COLO829 (cell line): ENCODE data around the gene NUTM1.
"Not testable (repeated sequence)": the region's sequence is repeated elsewhere in the genome, so short reads cannot be mapped to it uniquely, and the experiment has no call there.

Source experiments
- DNase-seq: peaks from one replicate; pipeline ENCODE4 v3.0.0; 2012; ENCODE audit warnings: low spot score

The NUTM1 gene

DNA sequence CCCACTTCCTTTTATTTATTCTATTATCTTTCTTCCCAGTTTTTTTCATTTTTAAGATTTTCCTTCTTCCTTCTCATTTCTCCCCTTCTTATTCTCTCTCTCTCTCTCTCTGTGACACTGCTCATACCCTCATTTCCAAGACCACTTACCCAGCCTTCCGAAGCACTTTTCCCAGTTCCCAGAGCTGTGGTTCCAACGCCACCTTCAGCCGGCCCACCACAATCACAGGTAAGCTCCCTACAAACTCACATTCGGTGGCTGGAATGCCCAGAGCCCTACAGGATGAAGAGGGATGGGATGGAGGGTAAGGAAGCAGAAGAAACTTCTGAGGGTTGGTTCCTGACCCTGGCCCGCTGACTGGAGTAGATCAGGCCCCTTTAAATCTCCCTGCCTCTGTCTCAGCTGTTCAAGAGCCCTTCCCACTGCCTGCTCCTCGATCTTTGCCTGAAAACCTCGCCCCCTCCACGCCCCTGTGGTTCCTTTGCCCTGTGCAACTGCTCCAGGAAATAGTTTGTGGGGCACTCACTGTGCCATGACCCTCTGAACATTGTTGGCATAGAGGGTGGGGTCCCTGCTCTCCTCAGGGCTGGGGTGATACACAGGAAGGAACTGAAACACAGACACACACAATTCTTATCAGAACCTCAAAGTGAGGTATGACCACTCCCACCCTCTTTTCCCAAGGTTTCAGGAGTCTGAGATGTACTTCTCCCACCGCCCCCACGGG, 19.1 kb downstream of the NUTM1 start:
- no peak for DNase-seq

DNA sequence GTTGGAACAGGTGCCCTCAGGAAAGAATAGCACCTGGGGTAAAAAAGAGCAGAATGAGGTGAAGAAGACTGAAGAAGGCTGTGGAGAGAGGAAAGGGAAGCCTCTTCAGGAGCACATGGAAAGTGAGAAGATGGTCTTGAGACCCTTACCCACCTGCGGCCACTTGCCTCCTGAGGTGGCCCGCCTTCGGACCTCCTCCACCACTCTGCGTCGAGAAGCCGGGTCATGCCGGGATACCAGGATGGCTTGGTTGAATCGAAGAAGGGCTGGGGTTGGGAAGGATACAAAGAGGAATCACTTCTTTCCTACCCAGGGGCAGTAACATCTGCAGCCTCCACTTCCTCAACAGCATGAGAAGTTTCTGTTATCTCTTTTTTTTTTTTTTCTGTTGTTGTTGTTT, 20.9 kb downstream of the NUTM1 start:
- DNase-seq = no peak

GRCh38 chr15:34365091-34365825, 22.1 kb downstream of the NUTM1 start:
- no peak for DNase-seq

- no peak for DNase-seq
Observed at GRCh38 chr15:34365836-34366235, 22.7 kb downstream of the NUTM1 start.

GRCh38 chr15:34366271-34367065, 23.4 kb downstream of the NUTM1 start:
- peak; percentile 9 for DNase-seq

DNA sequence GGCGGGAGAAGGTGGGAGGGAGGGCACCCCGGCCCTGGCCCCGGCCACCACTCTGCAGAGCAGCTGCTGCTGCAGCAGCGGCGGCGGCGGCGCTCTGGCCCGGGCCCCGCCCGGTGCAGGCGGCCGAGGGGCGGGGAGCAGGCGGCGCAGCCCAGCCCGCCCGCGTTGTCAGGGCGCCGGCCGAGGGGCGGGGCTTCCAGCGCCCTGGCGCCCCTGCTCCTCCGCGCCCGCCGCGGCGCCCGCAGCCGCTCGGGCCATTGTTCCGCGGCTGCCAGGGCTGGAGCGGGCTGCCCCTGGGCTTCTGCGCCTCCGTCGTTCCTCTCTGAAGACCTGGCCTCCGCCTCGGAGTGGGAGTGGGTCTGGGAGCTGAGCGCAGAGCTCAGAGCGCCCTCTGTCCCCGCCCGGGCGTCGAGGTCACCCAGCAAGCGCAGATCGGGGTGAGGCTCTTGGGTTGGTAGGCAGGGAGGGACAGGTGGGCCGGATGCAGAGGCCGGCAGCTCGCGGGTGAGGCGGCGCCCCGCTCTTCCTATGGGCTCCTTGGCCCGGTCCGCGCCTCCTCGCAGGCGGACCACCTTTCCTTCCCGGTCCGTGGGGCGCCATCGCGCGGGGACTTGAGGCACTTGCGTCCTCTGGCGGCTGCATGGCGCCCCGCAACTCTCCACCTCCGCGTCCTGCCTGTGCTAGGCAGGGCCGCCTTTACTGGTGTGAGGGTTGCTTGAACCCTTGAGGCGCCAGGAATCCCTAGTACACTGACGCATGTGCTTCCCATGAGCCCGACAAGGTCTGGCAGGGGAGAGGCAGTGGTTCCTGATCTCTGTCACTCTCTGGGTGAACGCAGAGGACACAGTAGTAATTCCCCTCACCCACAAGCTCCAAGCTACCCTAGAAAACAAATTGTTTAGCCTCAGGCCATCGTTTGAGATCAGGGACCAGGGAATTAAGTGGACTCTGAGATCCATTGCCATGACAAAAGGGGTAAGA, 24.3 kb downstream of the NUTM1 start, which contains the start of gene LPCAT4:
Gene LPCAT4 (minus strand): TSS at position 96 of the 981 bp plus-strand sequence. CDS start 96 bp downstream, outside the sequence.
- peak; percentile 67 for DNase-seq

GRCh38 chr15:34370129-34370528, 27.0 kb downstream of the NUTM1 start:
- no peak for DNase-seq

DNA sequence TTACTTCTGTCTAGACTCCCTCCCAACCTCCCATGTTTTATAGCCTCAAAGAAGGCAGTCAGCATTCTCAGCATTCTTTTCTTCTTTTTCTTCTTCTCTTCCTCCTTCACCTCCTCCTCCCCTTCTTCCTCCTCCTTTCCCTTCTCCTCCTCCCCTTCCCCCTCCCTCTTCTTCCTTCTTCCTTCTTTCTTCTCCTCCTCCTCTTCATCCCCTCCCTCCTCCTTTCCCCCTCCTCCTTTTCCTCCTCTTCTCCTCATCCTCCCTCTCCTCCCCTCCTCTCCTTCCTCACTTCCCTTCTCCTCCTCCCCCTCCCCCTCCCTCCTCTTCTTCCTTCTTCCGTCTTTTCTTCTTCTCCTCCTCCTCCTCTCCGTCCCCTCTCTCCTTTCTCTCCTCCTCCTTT, 27.5 kb downstream of the NUTM1 start:
- no peak for DNase-seq

DNA sequence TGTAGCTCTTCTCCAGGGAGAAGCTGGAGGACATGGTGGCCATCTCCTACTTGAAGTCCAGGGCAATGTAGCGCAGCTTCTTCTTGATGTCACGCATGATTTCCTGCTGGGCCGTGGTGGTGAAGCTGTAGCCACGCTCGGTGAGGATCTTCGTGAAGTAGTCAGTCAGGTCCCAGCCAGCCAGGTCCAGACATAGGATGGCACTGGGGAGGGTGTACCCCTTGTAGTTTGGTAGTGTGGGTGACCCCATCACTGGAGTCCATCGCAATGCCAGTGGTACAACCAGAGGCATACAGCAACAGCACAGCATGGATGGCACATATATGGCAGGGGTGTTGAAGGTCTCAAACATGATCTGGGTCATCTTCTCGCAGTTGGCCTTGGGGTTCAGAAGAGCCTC, 30.8 kb downstream of the NUTM1 start:
- DNase-seq = no peak

DNA sequence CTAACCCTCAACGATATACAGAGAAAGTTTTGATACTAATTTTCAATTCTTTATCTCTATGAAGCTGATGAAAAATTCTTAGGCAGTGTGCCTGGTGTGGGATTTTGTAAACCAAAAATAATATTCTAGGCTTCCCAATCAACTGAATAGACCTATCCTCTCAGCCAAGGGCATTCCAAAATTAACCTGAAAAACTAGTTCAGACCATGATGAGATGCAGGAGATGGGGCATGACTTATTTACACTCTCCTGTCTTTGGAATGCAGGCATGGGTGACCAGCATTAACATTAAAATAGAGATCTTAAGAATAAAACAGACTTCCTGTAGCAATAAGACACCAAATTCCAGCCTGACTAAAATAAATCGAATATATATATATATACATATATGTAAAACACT, 31.7 kb downstream of the NUTM1 start:
- no peak for DNase-seq

DNA sequence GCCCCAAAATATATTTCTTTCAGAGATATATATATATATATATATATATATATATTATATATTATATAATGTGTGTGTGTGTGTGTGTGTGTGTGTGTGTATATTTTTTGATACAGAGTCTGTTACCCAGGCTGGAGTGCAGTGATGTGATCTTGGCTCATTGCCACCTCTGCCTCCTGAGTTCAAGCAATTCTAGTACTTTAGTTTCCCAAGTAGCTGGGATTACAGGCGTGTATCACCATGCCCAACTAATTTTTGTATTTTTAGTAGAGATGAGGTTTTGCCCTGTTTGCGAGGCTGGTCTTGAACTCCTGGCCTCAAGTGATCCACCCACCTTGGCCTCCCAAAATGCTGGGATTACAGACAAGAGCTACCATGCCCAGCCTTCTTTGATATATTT, 32.4 kb downstream of the NUTM1 start:
- not testable (repeated sequence) for DNase-seq

DNA sequence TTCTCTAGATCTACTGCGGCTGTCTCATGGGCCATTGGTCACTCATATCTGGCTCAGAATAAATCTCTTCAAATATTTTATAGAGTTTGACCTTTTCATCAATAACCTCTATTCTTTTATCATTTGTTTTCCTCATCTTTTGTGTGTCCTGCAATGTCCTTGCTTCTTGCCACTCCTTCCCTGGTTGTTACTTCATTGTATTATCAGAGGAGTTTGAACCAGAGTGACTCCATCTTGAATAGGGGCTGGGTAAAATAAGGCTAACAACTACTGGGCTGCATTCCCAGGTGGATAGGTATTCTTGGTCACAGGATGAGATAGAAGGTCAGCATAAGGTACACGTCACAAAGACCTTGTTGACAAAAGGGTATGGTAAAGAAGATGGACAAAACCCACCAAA, 33.7 kb downstream of the NUTM1 start:
- DNase-seq = no peak

DNA sequence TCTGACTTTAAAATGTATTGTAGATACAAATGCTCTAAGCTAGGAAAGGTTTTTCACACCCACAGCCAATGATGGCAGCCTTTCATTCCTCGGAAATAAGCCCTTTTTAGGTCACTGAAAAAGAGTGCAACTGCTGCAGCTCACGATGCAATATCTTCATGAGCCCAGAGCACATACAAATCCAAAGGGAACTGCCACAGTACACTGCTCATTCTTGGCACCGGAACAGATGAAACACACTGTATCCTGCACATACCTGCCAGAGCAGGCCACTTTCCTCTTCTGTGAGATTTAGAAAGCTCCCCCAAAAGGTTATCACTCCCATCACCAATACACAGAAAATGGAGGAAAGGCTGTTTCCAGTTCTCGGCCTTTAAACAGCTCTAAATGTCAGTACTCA, 37.4 kb downstream of the NUTM1 start:
- not testable (repeated sequence) for DNase-seq

- DNase-seq = not testable (repeated sequence)
Observed at GRCh38 chr15:34381829-34382521, 38.9 kb downstream of the NUTM1 start.

GRCh38 chr15:34389594-34390086, 46.5 kb downstream of the NUTM1 start:
- DNase-seq = not testable (repeated sequence)

GRCh38 chr15:34392981-34393380, 49.9 kb downstream of the NUTM1 start:
- not testable (repeated sequence) for DNase-seq

- not testable (repeated sequence) for DNase-seq
Observed at GRCh38 chr15:34397637-34398259, 54.6 kb downstream of the NUTM1 start.

- not testable (repeated sequence) for DNase-seq
Observed at GRCh38 chr15:34403160-34403598, 60.1 kb downstream of the NUTM1 start.

GRCh38 chr15:34403899-34404298, 60.8 kb downstream of the NUTM1 start:
- not testable (repeated sequence) for DNase-seq
